ENCODE measurements around the gene ADRB1.

The ADRB1 gene

DNA sequence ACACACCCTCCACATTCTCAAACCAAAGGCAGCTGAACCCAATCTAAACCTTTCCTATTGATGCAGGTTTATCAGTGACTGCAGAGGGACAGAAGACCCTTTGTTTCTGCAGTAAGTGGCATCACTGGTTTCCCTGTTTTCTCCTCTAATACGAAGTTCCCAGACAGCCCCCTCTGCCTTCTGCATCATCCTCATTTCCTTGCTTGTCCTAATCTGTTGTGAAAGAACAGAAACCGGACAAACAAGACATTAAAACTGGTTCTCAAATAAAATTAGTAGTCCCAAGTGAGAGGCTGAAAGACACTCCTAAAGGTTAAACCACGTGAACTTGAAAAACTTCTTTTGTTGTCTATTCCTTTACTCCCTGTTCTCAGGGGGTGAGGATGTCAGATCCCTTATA lies 10.1 kb upstream of the ADRB1 start:
- no peak for TF ChIP-seq POLR2A (IDR thresholded peaks at IDR 0.05; ENCODE audit: low read depth, low read length)
- DNase-seq (ENCODE audit: insufficient read length, low spot score): no peak
- no peak for FAIRE-seq

- TF ChIP-seq POLR2A (IDR thresholded peaks at IDR 0.05; ENCODE audit: low read depth, low read length): no peak
- FAIRE-seq (no peak), DNase-seq (ENCODE audit: insufficient read length, low spot score) (no peak)
These were observed 8.6 kb upstream of the ADRB1 start for GRCh38 chr10:114034923-114035645.

- no peak for TF ChIP-seq POLR2A (IDR thresholded peaks at IDR 0.05; ENCODE audit: low read depth, low read length)
- DNase-seq (ENCODE audit: insufficient read length, low spot score): no peak
- no peak for FAIRE-seq
These were observed 7.9 kb upstream of the ADRB1 start for GRCh38 chr10:114035791-114036190.

- FAIRE-seq (peak; percentile 33), DNase-seq (ENCODE audit: insufficient read length, low spot score) (no peak)
These were observed 4.8 kb upstream of the ADRB1 start for GRCh38 chr10:114038819-114039218.

GRCh38 chr10:114041166-114041565 lies 2.5 kb upstream of the ADRB1 start:
- FAIRE-seq: no peak
- TF ChIP-seq POLR2A (IDR thresholded peaks at IDR 0.05; ENCODE audit: low read depth, low read length): no peak
- no peak for DNase-seq (ENCODE audit: insufficient read length, low spot score)

More at GRCh38 chr10:114038819-114039218, 4.8 kb upstream of the ADRB1 start:
- TF ChIP-seq POLR2A (IDR thresholded peaks at IDR 0.05; ENCODE audit: low read depth, low read length): no peak

DNA sequence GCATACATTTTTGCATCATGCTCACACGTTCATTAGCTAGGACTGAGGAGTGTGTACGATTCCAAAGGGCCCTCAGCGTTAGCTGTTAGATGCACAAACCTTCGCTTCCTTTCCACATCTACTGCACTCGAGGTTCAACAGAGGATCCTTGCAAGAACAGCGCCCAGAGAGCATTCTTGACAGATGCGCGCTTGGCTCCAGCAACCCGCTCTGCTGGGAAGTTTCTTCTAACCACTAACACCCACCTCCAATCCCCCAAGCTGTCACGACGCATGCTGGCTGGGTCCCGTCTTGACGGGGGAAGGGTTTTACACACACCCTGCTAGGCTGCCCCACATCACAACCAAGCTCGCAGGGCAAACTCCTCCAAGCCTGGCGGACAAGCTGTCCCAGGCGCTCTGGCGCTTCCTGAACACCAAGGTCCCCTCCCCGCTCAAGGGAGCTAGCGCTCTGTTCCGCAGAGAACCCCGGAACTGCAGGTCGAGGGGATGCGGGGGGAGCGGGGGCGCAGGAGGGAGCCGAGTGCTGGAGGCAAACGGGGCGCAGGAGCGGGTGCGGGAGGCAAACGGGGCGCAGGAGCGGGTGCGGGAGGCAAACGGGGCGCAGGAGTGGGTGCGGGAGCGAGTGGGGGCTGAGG lies 653 bp upstream of the ADRB1 start:
- no peak for TF ChIP-seq POLR2A (IDR thresholded peaks at IDR 0.05; ENCODE audit: low read depth, low read length)
- no peak for FAIRE-seq
- DNase-seq (ENCODE audit: insufficient read length, low spot score): peak; percentile 62

- no peak for TF ChIP-seq POLR2A (IDR thresholded peaks at IDR 0.05; ENCODE audit: low read depth, low read length)
- DNase-seq (ENCODE audit: insufficient read length, low spot score) (no peak), FAIRE-seq (no peak)
These were observed 825 bp downstream of the ADRB1 start for GRCh38 chr10:114044247-114045135.

GRCh38 chr10:114045136-114046086 lies 1.7 kb downstream of the ADRB1 start:
- DNase-seq (ENCODE audit: insufficient read length, low spot score) (no peak), FAIRE-seq (no peak)
- no peak for TF ChIP-seq POLR2A (IDR thresholded peaks at IDR 0.05; ENCODE audit: low read depth, low read length)

DNA sequence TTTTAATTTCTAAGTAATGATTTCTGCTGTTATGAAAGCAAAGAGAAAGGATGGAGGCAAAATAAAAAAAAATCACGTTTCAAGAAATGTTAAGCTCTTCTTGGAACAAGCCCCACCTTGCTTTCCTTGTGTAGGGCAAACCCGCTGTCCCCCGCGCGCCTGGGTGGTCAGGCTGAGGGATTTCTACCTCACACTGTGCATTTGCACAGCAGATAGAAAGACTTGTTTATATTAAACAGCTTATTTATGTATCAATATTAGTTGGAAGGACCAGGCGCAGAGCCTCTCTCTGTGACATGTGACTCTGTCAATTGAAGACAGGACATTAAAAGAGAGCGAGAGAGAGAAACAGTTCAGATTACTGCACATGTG lies 2.4 kb downstream of the ADRB1 start:
- no peak for FAIRE-seq
- no peak for DNase-seq (ENCODE audit: insufficient read length, low spot score)
- no peak for TF ChIP-seq POLR2A (IDR thresholded peaks at IDR 0.05; ENCODE audit: low read depth, low read length)

DNA sequence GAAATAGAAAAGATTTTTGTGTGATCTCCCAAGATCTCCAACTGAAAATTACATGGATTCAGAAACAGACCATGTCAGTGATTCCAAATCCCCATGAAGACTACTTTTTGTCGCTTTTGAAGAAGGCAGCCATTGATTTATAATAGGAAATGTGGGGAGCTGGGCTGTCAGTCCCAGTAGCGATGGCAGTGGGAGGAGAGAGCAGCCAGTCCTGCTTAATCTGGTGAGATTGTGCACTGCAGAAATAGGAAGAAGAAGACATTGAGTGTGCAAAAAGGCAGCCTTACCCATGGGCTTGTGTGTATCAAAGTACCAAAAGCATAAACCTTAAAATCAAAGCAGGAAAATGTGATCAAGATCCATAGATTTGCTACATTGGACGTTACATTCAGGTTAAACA lies 4.8 kb downstream of the ADRB1 start:
- FAIRE-seq: no peak
- no peak for TF ChIP-seq POLR2A (IDR thresholded peaks at IDR 0.05; ENCODE audit: low read depth, low read length)
- DNase-seq (ENCODE audit: insufficient read length, low spot score): no peak

GRCh38 chr10:114051714-114052113 lies 8.0 kb downstream of the ADRB1 start:
- DNase-seq (ENCODE audit: insufficient read length, low spot score) (no peak), FAIRE-seq (no peak)
- TF ChIP-seq POLR2A (IDR thresholded peaks at IDR 0.05; ENCODE audit: low read depth, low read length): no peak

GRCh38 chr10:114052255-114052654 lies 8.6 kb downstream of the ADRB1 start:
- DNase-seq (ENCODE audit: insufficient read length, low spot score) (no peak), FAIRE-seq (no peak)
- no peak for TF ChIP-seq POLR2A (IDR thresholded peaks at IDR 0.05; ENCODE audit: low read depth, low read length)

DNA sequence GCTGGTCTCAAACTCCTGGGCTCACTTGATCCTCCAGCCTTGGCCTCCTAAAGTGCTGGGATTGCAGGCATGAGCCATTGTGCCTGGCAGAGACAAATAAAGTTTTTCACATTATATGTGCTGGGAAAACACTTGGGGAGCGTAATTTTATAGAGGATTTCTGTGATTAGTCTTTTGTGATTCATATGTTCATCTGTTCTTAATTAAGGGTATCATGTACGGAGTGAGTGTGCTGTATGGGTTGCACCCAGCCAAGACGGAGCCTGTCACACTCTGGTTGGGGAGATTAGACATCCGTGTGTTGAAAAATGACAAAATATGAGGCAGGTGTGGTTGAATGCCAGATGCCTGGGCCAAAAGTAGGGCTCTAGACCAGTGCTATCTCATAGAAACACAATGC lies 10.3 kb downstream of the ADRB1 start:
- FAIRE-seq: no peak
- TF ChIP-seq POLR2A (IDR thresholded peaks at IDR 0.05; ENCODE audit: low read depth, low read length): no peak
- no peak for DNase-seq (ENCODE audit: insufficient read length, low spot score)
